ENCODE measurements around the gene SERPINA3. TPM values are rescaled to one million over a fixed set of nuclear protein-coding genes. Genes with fewer than 3 reads are reported as not detected.

Gene SERPINA3
- total and polyA plus RNA-seq, 2 of the 8 experiments (the other 6 are each of a cell fraction or from before 2014, with no cell fraction given), result not detected

GRCh38 chr14:94599656-94600004 is 12.6 kb upstream of the SERPINA3 start (continued):
- TF ChIP-seq, protein P1, sequence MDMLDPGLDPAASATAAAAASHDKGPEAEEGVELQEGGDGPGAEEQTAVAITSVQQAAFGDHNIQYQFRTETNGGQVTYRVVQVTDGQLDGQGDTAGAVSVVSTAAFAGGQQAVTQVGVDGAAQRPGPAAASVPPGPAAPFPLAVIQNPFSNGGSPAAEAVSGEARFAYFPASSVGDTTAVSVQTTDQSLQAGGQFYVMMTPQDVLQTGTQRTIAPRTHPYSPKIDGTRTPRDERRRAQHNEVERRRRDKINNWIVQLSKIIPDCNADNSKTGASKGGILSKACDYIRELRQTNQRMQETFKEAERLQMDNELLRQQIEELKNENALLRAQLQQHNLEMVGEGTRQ (IDR thresholded peaks at IDR 0.05; ENCODE audit: low read length), result no peak
- no peak for TF ChIP-seq E2F6 (IDR thresholded peaks at IDR 0.05)
- TF ChIP-seq PHF8 (conservative IDR thresholded peaks at IDR 0.05; ENCODE audit: low read depth, low read length), result no peak
- no peak for TF ChIP-seq FOSL1 (IDR thresholded peaks at IDR 0.05; ENCODE audit: insufficient read depth, low read depth, low read length)
- no peak for TF ChIP-seq CHD1 (IDR thresholded peaks at IDR 0.05; ENCODE audit: low read depth, low read length)
- no peak for TF ChIP-seq POLR2A (IDR thresholded peaks at IDR 0.05; ENCODE audit: control extremely low read depth in 1 of 2, low read depth in 2 of 2, low read length in 2 of 2)
